ENCODE measurements around the gene TAC4.
"Not testable (repeated sequence)": the region's sequence is repeated elsewhere in the genome, so short reads cannot be mapped to it uniquely, and the experiment has no call there.

The TAC4 gene

DNA sequence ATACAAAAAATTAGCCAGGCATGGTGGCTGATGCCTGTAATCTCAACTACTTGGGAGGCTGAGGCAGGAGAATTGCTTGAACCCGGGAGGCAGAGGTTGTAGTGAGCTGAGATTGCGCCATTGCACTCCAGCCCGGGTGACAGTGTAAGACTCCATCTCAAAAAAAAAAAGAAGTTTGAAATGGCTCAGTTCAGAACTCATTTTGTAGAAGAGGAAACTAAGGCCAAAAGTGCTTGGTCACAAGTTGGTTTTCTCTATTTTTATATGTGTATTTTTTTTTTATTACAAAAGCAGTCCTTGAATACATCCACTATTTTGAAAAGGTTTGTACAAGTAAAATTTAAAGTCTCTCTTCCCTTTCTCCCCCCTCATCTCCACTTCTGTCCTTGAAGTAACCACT lies 5.5 kb downstream of the TAC4 start:
- DNase-seq, result no peak

DNA sequence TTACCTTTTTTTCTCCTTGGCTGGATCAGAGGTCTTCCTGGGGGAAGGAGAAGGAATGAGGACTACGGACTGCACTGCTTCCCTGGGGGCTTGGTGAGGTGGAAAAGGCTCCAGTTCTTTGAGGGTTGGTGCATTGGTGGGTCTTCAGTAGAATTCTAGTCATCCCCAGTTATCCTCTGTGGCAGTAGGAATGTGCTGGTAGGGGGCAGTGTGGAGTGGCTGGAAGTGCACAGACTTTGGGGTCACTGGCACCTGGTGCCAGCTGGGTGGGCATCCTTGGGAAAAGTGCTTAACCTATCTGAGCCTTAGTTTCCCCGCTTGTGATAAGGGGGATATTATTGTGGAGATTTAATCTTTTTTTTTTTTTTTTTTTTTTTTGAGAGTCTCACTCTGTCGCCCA lies 6.3 kb downstream of the TAC4 start:
- no peak for DNase-seq

DNA sequence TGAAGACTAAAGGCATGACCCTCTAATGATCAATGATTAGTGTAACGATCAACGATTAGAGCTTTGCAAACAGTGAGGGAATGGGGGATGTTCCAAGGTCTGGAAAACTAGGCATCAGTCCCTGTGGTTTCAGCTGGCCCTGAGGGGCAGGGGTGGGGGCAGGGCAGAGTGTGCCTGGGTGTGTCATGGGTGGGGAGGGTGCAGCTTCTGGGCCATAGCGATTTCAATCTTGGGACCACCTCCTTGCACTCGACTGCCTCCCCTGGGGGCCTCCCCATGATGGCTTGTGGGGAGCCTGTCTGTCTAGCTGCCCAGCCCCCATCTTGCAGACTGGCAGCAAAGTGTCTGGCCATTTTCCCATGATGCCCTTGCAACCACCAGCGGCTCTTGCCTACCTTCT lies 8.4 kb downstream of the TAC4 start:
- no peak for DNase-seq

DNA sequence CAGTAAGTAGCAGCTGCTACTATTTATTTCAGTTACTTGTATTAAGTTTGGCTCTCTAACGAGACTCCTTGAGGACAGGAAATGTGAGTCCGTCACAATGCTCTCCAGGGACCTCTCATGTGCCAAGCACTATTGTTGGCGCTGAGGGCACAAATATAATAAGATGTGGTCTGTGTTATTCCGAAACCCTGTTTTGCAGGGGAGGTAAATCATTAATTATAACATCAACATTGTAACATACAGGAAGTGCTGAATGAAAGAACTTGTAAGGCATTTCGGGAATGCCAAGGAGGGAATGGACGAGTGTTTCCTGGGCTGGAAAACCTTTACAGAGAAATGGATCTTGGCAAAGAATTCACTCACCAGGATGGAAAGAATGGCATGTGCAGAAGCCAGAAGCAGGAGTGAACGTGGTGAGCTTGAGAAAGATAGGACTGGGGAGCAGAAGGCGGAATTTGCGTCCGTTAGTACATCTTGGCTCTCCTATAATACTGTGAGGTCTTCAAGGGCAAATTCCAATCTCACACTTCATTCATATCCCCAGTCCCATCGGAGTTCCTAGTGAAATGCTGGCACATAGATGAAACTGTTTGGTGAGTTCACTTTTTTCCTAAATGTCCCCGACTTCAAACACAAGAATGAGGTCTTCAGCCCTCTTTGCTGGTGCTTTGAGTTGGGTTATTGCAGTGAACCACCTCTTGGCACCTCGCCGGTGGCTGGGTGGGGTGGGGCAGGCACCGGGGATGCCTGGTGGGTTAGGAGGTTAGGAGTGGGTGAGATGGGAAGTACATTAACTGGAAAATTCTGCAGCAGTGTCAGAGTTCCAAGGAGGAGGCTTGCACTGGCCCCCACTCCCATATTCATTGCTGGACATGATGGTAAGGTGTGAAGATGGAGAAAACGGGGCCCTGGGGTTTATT lies 11.5 kb downstream of the TAC4 start:
- no peak for DNase-seq

DNA sequence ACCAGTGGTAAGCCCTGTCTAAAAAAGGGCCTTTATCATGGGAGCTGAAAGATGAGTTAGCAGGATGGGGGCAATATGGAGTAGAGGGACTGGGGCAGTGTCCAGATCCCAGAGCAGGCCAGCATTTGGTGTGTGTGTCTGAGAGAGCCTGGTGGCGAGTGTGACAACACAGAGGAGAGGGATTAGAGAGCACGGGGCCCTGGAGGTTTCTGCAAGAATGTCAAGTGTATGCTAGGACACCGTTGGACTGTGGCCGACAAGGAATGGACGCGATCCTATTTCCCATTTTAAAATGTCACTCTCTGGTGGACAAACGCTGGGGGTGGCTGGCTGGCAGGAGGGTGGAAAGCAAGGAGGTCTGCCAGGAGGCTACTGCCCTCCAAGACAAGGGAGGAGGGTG lies 12.4 kb downstream of the TAC4 start:
- no peak for DNase-seq

DNA sequence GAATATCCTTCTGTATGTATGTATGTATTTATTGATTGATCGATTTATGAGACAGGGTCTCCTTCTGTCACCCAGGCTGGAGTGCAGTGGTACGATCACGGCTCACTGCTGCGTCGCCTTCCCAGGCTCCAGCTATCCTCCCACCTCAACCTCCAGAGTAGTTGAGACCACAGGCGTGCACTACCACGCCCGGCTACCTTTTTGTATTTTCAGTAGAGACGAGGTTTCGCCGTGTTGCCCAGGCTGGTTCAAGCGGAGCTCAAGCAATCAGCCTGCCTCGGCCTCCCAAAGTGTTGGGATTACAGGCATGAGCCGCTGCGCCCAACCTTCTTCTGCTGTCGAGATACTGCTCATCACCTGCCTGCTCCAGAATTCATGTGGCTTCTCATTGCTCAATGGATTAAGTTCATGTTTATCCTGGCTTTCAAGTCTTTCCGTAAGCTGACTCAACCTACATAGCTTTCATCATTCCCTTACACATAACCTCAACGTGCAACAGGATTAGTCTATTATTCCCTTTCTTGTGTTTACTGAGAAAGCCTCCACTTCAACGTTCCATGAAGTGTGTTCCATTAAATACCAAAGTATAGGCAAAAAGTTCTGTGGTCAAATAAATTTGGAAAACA lies 13.6 kb downstream of the TAC4 start:
- DNase-seq, result no peak

DNA sequence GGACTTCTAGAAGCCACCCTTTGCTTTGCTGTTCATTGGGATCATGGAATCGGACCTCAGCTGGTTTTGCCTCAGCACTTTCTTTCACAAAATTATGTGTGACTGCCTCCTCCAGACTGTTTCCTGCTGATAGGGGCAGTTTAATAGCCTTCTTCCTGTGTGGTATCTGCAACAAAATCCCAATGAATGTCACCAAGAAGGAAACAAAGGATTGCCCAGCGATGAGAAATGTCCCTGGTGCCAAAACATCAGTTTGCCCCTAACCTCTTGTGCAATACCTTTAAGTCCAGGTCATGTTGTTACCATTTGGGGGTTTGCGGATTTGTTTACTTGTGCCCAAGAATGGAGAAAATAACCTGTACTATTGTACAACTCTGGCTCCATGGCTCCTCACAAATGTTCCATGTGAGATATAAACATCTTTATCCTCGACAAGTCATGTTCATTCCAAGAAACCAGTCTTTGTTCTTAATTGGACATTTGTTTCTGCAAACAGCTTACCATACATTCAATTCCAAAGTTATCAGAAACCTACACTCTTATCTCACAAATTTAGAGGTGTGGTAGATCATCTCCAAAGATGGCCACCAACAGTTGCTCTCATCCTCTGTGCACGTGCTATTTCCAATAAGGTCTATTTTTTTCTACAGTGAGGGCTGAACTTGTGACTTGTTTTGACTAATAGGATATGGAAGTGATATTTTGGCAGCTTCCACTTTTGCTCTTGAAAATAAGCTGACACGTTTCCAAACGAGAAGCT lies 14.8 kb downstream of the TAC4 start:
- no peak for DNase-seq

DNA sequence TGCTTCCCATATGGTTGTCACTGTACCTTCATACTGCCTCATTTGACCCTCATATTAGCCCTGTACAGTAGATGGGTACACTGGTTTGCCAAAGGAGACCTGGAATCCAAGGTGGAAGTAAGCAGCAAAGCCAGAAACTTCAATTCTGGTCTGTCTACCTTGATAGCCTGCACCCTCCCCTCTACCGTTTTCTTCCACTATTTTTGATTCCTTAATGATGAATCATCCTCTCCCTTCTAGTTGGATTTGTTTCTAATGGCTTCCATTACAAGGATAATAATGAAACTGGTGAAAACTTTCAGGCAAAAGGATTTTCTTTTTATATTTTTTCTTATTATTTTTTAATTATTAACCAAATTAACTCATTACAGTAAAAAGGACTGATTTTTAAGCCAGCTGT lies 17.3 kb downstream of the TAC4 start:
- DNase-seq, result no peak

DNA sequence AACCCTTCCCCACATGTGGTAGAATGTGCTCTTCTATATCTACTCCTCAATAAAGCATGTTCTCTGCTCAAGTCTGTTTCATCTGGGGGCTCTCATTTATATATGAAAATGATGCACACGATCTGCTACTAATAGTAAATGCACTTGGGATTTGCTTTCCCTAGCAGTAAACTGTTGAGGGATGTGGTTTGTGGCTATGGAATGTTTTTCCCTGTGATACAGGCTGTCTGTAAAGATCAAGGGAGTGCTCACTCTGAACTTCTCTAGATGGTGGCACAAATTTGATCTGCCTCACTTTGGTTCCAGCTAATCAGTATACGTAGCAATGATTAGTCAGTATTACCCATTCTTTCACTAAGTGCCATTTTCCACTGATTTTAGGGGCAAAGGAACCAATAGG lies 18.8 kb downstream of the TAC4 start:
- no peak for DNase-seq

DNA sequence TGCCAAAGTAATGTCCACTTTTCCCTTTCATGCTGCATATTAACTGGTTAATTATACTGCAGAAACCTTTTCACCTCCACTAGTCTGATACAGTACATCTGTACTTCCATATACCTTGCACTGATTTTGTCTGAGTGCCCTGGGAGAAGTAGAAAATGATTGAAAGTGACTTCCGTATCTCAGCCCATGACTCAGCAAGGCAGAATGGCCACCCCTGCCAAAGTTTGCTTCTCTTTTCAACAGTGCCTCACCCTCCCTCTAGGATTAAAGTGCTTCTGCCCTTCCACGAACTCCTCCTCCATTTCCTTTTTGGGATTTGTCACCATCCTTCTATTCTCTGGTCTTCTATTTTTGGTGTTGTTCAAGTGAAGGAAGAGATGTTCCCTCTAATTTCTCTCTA lies 19.5 kb downstream of the TAC4 start:
- not testable (repeated sequence) for DNase-seq

DNA sequence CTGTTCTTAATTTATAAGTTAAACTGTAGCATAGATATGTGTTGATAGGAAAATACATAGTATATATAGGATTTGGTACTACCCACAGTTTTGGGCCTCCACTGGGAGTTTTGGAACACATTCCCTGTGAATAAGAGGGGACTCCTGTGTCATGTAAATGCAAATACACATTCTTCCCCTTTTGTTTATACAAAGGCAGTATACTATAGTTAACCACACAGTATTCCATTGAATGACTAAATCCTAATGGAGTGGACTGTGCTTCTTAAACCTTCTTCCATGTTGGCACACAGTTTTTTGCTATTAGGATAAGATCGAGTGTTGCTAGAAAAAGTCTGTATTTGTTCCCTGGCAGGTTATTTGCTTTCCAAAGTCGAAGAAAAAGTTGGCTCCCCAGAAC lies 22.2 kb downstream of the TAC4 start:
- no peak for DNase-seq

DNA sequence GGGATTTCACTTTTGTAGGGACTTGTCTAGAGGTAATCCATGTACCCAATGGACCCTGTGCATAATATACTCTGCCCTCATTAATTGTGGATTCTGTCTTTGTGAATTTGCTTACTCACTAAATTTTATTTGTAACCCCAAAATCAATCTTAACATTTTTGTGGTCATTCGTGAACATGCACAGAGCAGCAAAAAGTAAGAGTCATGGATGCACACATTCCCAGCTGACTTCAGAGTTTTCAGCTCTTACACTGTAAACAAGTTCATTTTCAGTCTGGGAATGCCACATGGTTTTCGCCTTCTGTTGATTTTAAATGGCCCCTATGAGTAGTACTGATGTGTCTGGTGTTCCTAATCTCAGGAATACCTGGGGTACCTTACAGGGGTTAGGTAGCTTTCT lies 24.3 kb downstream of the TAC4 start:
- no peak for DNase-seq

DNA sequence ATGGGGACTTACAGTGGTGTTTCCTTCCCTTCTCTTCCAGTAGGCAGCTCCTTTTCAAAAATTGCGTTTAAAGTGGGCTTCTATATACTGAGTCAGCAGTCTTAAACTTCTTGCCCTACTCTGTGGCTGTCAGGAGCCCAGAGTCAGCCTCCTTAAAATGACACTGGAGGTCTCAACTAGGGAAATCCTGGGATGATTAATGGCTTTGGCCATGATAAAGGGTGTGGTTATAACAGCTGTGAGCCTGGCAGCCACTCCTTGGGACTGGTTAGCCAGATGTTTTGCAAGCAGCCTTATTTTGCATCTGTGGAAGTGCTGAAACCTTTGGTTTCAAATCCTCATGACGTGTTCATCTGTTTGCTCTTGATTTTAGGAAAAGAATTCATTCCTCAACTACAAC lies 25.0 kb downstream of the TAC4 start:
- DNase-seq, result no peak

DNA sequence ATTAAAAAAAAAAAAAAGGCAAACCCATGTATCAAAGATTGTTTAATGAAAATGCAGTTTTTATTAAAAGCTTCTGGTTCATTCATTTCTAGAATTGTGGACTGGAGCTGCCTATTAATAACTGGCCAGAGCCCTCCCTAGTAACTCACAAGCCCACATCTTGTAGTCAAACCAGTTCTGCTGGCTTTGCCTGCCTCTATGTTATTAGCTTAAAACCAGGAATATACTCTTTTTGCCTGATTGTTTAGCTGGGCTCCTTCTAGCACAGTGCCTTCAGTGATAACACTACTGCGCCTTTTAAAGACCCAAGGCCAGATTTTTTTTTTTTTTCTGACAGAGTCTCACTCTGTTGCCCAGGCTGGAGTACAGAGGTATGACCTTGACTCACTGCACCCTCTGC lies 26.0 kb downstream of the TAC4 start:
- no peak for DNase-seq

DNA sequence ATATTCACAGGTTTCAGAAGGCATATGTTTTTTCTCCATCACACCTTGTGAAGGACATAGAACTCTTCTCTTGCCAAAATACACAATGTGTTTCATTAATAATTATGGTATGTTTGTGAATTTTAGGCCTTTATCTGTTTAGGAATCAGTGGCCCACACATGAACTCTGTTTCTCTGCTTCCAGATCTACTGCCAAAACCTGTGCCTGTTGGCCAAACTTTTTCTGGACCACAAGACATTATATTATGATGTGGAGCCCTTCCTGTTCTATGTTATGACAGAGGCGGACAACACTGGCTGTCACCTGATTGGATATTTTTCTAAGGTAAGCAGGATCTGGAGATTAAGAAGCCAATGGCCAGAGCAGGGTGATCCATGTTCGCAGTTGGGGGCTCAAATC lies 26.4 kb downstream of the TAC4 start:
- no peak for DNase-seq

DNA sequence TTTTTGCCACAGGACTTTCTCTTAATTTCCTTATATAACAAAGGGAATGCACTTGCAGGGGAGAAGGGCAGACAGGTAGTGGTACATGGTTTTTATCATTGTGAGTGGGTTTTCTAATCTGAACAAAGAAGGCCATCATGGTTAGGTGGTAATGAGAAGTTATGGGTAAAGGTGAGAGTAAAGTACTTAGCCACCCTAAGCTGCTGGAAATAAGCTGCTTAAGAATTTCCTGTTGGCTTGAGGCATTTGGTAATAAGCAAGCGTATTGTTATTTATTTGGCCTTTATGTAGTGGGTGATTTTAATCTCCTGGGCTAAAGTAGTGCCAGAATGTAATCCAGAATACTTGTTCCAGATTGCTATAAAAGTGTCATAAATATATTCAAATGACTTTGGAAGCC lies 27.1 kb downstream of the TAC4 start:
- no peak for DNase-seq

DNA sequence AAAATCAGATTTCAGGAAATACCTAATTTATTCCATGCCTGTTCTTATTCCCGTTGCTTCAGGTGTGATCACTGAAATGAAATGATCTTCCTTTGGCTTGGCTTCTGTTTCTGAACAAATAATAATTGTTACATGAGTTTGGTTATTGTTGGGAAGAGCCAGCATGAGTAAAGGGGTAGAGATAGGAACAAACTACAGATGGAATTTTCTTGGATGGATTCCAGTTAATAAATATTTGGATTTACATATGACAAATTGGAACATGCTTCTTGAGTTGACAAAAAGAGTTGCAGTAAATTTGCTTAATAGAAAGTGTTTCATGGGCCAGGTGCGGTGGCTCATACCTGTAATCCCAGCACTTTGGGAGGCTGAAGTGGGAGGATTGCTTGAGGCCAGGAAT lies 28.2 kb downstream of the TAC4 start:
- DNase-seq, result no peak

DNA sequence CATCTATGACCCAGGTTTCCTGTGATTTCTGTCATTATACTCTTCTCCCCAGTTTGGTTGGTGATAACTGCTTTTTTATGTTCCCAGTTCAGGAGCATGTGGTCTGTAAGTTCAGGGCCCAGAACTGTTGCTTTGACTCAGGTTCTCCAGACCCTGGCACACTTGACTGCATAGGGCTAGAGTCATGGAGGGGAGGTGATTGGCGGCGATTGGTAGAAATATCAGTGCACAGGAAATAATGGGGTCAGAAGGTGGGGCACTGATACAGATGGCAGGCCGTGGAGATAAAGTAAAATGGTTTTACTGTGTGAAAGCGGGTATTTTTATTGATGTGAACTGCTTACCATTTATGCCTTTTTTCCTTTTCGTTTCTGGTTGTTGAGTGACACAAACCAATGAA lies 28.7 kb downstream of the TAC4 start:
- no peak for DNase-seq

DNA sequence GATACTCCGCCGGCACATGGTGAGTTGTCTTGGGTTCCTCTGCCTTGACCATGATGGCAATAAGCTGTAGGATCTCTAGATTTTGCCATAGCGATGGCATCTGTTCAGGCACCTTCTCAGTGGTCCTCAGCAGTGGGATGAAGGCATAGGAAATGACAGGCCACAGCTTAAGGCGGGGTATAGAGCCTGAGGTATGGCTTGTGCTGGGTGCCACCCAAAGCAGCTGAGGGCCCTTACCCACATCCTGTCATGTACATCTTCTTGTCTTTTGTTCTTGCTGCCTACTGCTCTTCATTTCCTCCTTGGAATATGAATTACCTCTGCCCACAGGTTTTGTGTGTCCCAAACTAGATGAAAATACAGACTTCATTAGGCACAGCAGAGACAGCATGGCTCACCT lies 29.9 kb downstream of the TAC4 start:
- DNase-seq, result peak; percentile 47

DNA sequence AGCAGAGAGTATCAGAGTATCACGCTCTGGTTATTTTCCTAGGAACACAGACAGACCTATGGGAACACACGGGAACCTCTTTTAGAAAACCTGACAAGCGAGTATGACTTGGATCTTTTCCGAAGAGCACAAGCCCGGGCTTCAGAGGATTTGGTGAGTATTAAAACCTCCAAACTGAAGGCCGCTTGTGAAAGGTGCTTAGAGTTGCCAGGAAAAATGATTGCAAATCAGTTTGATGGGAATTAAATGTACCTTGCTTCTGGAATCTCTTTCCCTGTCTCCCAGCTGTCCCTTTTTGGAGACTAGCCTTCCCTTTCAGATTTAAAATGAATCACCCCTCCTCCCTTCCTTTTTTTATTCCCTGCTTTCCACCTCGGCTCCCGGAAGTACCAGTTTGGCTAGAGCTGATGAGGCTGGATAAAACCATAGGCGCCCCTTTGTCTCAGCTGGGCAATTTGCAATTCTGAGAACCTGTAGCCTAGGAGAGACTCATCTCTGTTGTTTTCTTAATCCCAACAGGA lies 32.0 kb downstream of the TAC4 start:
- DNase-seq, result no peak

DNA sequence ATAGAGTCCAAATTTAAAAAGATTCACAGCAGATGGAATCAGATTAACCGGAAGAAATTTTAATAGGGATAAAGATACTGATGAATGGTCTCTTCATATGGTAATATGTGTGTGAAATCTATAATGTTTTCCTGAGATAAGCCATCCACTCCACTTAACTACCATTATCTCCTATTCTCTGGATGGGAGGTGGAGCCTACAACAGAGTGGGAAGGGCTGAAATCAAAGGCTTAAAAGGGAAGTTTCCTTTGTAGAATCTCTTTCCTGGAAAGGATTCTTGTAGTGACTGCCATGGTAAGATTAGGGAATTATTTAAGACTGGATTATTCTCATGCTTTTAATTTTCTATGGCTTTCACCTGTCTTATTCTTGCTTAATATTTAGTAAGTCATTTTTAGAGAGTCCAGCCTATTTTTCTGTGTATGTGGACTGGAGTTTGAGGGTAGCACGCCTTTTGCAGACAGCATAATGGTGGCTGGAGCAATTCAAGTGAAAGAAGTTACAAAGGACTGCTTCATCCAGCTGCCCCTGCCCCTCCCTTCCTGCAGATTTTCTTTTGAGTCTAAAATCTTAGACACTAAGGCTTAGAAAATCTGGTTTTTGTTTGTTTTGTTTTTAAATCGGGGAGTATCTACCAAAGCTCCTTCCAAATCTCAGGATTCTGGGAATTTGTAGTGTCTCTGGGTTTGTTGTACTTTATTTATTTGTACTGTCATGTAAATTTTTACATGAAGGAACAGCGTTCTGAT lies 32.9 kb downstream of the TAC4 start:
- no peak for DNase-seq

DNA sequence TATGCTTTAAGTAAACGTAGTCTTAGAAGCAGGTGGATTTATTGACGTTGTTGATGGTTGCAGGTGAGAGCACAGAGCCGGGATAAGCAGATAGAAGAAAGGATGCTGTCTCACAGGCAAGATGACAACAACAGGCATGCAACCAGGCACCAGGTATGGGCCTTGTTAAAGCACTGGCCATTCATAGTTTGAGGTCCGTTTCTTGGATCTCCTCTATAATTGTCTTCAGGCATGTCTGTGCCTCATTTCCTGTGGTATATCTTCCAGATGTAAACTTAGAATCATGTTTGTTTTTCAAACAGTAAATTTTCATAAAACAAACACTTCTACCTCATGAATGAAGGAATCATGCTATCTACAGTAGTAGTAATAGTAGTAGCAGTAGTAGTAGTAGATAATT lies 38.8 kb downstream of the TAC4 start:
- DNase-seq, result no peak

DNA sequence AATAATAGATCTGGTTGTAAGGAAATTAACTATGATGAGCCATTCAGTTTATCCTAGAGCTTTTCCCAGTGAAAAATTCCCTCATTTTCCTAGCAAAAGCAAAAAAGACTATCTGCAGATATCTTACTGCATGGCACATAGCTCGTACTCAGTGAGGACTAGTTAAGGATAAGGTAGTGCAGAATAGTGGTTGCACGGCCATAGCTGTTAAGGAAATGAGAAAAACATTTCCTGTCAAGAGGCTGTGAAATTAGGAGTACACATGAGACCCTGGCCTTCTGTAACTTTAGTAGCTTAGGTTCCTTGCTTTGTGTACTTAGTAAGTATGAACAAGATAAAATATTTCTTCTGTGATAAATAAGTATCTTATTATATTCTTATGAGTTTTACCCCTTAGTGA lies 49.1 kb downstream of the TAC4 start:
- no peak for DNase-seq
